Kidney (tissue), 14 donors: ENCODE data around the gene HOXC4. TPM values are rescaled to one million over a fixed set of nuclear protein-coding genes. Genes with fewer than 3 reads are reported as not detected.

Source experiments
- DNase-seq, 5 donors: peaks; one replicate each; pipeline ENCODE4 v3.0.0-alpha.2; 2013 to 2020
- FAIRE-seq: peaks from 2 replicates; lab custom pipeline; 2012; peaks lifted over from hg19 to GRCh38; lab: Jason Lieb, UNC
- H3K27ac ChIP-seq, 2 donors: one replicate each; pipeline ENCODE4 v1.7.0; 2013; ENCODE audit warnings: low read depth in 2 of 2, low read length in 2 of 2, inconsistent platforms in 1 of 2
- H3K27me3 ChIP-seq: one replicate; pipeline ENCODE4 v1.7.1; 2013; ENCODE audit warnings: low read length, inconsistent platforms; ENCODE audit not compliant: control insufficient read depth, insufficient read depth
- H3K36me3 ChIP-seq, 3 donors: one replicate each; pipeline versions ENCODE4 v1.7.0 to v1.7.1; 2013; ENCODE audit warnings: low read length in 3 of 3, control low read depth in 1 of 3, inconsistent platforms in 1 of 3; ENCODE audit not compliant: insufficient read depth in 3 of 3, control insufficient read depth in 2 of 3
- H3K4me1 ChIP-seq, 3 donors: one replicate each; pipeline versions ENCODE4 v1.7.0 to v1.7.1; 2013; ENCODE audit warnings: low read length in 3 of 3, inconsistent platforms in 1 of 3, low read depth in 1 of 3; ENCODE audit not compliant: control insufficient read depth in 2 of 3, insufficient read depth in 2 of 3
- H3K4me3 ChIP-seq, 3 donors: one replicate each; pipeline versions ENCODE4 v1.7.0 to v1.8.1; 2013; ENCODE audit warnings: low read length in 3 of 3, control low read depth in 1 of 3, inconsistent platforms in 1 of 3
- H3K9ac ChIP-seq, 3 donors: one replicate each; pipeline versions ENCODE4 v1.7.0 to v1.7.1; 2013; ENCODE audit warnings: low read length in 3 of 3, control low read depth in 1 of 3, inconsistent platforms in 1 of 3
- H3K9me3 ChIP-seq, 3 donors: one replicate each; pipeline versions ENCODE4 v1.7.0 to v1.7.1; 2013; ENCODE audit warnings: low read length in 3 of 3, control low read depth in 1 of 3, inconsistent platforms in 1 of 3; ENCODE audit not compliant: control insufficient read depth in 2 of 3, insufficient read depth in 1 of 3
- intact Hi-C: fragments of 100-400 bp; cut with DNase I; formaldehyde crosslinking; loops from one replicate; pipeline ENCODE4 v1.11.1; 2022
- polyA plus RNA-seq: library from polyadenylated mRNA; stranded (reverse); fragments of 350-450 nt; fragmentation: Illumina TruSeq; extraction: RNeasy Lipid Tissue Mini Kit (QIAGEN cat#74804); gene quantifications from one replicate; pipeline ENCODE4 v1.2.3, GENCODE V29; 2014; ENCODE audit warnings: low read depth, low replicate concordance; ENCODE audit not compliant: insufficient read depth
- total RNA-seq: library from RNA; stranded (reverse); fragmentation: NEBNext Ultra II Directional; extraction: Animal tissue kit (Norgen Biotek cat#: 25700); gene quantifications from one replicate; pipeline ENCODE4 v1.2.1, GENCODE V29; 2021
- TF ChIP-seq, protein P1 (sequence below): IDR thresholded peaks from 3 replicates; pipeline ENCODE4 v1.5.1; 2012; ENCODE audit warnings: mild to moderate bottlenecking, moderate library complexity, borderline replicate concordance; ENCODE audit not compliant: insufficient read depth; ENCODE audit errors: extremely low read depth
- donor health status: control.
- donor health status: control.
- donor health status: control.
- donor health status: control.
- donor health status: control.
- donor health status: DM: yes; HTN: yes; CAD: no.
- donor health status: Normal renal cell carcinoma (clear cell type).

Gene HOXC4
- total and polyA plus RNA-seq, 2 donors from 2014 or later: 13.9 to 24.5 TPM

GRCh38 chr12:54017027-54017788, 36.4 kb upstream of the HOXC4 start:
- Histone ChIP-seq H3K27me3 (no peaks in the 10 kb centered on the region), H3K9ac (peak overlapping the region; percentile 4 to 90 (median 72)), H3K4me3 (peak overlapping the region; percentile 70 to 87 (median 83)), H3K4me1 (peaks cover 0 to 25% (median 15%) of the 10 kb centered on the region in 3 donors), H3K27ac (peak overlapping the region; percentile 92 to 96), H3K9me3 (no peaks in the 10 kb centered on the region), H3K36me3 (no peaks in the 10 kb centered on the region)
- DNase-seq: peak in 3 of 5 donors; percentile 87 to 88 (median 88)
- TF ChIP-seq, protein P1, sequence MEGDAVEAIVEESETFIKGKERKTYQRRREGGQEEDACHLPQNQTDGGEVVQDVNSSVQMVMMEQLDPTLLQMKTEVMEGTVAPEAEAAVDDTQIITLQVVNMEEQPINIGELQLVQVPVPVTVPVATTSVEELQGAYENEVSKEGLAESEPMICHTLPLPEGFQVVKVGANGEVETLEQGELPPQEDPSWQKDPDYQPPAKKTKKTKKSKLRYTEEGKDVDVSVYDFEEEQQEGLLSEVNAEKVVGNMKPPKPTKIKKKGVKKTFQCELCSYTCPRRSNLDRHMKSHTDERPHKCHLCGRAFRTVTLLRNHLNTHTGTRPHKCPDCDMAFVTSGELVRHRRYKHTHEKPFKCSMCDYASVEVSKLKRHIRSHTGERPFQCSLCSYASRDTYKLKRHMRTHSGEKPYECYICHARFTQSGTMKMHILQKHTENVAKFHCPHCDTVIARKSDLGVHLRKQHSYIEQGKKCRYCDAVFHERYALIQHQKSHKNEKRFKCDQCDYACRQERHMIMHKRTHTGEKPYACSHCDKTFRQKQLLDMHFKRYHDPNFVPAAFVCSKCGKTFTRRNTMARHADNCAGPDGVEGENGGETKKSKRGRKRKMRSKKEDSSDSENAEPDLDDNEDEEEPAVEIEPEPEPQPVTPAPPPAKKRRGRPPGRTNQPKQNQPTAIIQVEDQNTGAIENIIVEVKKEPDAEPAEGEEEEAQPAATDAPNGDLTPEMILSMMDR: no peak
- intact Hi-C loops: no loop called here
- no peak for FAIRE-seq

- Histone ChIP-seq H3K9me3 (no peaks in the 10 kb centered on the region), H3K27ac (peak overlapping the region; percentile 92 to 96), H3K4me1 (peaks cover 0 to 21% (median 13%) of the 10 kb centered on the region in 3 donors), H3K36me3 (no peaks in the 10 kb centered on the region), H3K27me3 (no peaks in the 10 kb centered on the region), H3K9ac (peak overlapping the region; percentile 63 to 90 (median 72)), H3K4me3 (peak overlapping the region; percentile 71 to 87 (median 83))
- intact Hi-C loops: no loop called here
- TF ChIP-seq, protein P1: no peak
- FAIRE-seq (no peak), DNase-seq (peak; percentile 94 to 98 (median 97))
These were observed 35.7 kb upstream of the HOXC4 start for GRCh38 chr12:54017878-54018467.

GRCh38 chr12:54018468-54018984, 35.1 kb upstream of the HOXC4 start:
- Histone ChIP-seq H3K27ac (peak overlapping the region; percentile 92 to 96), H3K9ac (peak overlapping the region; percentile 10 to 90 (median 63)), H3K4me1 (peaks cover 2 to 15% (median 9%) of the 10 kb centered on the region in 3 donors), H3K27me3 (no peaks in the 10 kb centered on the region), H3K36me3 (no peaks in the 10 kb centered on the region), H3K4me3 (peak overlapping the region; percentile 62 to 83 (median 71)), H3K9me3 (no peaks in the 10 kb centered on the region)
- TF ChIP-seq, protein P1: no peak
- DNase-seq: peak in 1 of 5 donors; percentile 89
- no peak for FAIRE-seq
- intact Hi-C loops: no loop called here
